Sigmoid colon (tissue), 4 donors: ENCODE data around the gene SLC12A8.

Experiments used
- POLR2A ChIP-seq, 2 donors: fragments of 450-650 bp; IDR thresholded peaks; one replicate each; pipeline ENCODE4 v1.6.1; 2016; ENCODE audit warnings: antibody characterized with exemption in 2 of 2, mild to moderate bottlenecking in 2 of 2, moderate library complexity in 2 of 2
- POLR2AphosphoS5 ChIP-seq, 4 donors: sonication (generic); formaldehyde crosslinking; IDR thresholded peaks; one replicate each; pipeline ENCODE4 v1.6.1; 2017; ENCODE audit warnings: antibody characterized with exemption in 4 of 4
- TF ChIP-seq, protein P1 (sequence below), 4 experiments: fragments of 450-650 bp in 3 of 4; fragments of 200-600 bp in 1 of 4; IDR thresholded peaks; one replicate each; pipeline ENCODE4 v1.5.1; 2016 to 2019; ENCODE audit warnings: antibody characterized with exemption in 4 of 4, mild to moderate bottlenecking in 3 of 4, moderate library complexity in 2 of 4

DNA sequence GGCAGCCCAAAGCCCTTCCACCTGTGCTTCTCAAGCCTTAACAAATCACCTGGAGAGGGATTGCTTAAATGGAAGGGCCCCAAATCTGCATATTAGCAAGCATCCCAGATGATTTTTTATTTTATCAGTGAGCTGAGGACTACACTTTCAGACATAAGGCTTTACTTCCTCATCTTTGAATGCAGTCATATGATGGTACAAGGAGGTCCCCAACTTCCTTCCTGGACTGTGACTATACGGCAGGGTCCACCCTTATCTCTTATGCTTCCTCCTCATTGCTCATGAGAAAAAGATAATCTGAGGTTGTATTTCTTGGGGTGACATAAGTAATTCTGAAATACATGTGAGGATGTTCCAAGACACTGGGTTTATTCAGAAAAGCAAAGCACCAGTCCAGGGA, 143.1 kb downstream of the SLC12A8 start:
- TF ChIP-seq POLR2A (IDR thresholded peaks at IDR 0.05): no peak
- TF ChIP-seq, protein P1, sequence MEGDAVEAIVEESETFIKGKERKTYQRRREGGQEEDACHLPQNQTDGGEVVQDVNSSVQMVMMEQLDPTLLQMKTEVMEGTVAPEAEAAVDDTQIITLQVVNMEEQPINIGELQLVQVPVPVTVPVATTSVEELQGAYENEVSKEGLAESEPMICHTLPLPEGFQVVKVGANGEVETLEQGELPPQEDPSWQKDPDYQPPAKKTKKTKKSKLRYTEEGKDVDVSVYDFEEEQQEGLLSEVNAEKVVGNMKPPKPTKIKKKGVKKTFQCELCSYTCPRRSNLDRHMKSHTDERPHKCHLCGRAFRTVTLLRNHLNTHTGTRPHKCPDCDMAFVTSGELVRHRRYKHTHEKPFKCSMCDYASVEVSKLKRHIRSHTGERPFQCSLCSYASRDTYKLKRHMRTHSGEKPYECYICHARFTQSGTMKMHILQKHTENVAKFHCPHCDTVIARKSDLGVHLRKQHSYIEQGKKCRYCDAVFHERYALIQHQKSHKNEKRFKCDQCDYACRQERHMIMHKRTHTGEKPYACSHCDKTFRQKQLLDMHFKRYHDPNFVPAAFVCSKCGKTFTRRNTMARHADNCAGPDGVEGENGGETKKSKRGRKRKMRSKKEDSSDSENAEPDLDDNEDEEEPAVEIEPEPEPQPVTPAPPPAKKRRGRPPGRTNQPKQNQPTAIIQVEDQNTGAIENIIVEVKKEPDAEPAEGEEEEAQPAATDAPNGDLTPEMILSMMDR (IDR thresholded peaks at IDR 0.05): no peak
- TF ChIP-seq POLR2AphosphoS5 (IDR thresholded peaks at IDR 0.05): no peak
